ENCODE data around the gene RGCC. TPM values are rescaled to one million over a fixed set of nuclear protein-coding genes. Genes with fewer than 3 reads are reported as not detected.

RGCC gene, protein sequence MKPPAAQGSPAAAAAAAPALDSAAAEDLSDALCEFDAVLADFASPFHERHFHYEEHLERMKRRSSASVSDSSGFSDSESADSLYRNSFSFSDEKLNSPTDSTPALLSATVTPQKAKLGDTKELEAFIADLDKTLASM
- total RNA-seq (2014; rRNA removed; shearing (Covaris generic); ENCODE audit: low replicate concordance): 69.3 and 109 TPM in 2 replicates

DNA sequence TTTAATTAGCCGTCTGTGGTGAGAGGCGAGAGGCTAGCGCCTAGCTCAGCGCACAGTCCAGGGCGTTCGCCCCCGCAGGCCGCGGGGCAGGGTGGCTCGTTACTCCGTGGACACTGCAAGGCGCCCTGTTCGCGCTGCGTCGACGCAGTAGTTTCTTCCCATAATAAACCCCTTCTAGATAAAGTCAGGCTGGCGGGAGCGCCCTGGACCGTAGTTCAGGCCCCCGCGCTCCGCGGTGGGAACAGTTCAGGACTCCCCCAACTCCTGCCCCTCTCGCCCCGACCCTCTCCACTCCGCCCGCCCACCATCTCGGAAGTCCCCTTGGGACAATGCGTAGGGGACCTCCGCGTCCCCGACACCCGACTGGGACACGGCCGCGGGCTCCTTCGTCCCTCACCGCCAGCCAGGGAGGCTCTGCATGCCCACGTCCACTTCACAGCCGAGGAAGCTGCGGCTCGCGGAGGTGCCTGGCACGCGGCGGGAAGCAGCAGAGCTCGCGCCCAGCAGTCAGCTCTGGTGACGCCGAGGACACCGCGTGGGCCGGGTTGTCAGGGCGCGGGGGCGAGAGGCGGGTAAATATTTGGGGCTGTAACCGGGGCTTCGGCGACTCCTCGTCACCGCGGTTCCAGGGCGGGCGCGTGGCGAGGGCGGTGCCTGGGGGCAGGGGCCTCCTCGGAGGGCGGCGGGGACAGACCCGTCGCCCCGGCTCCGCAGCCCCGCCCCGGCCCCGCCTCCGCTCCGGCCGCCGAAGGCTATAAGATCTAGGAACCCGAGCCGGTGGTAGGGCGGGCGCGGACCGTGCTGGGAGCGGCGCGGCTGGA, at the start of gene RGCC:
Gene RGCC, plus strand, starts transcription at position 783 of the 821 bp plus-strand sequence. CDS start 158 bp downstream, outside the sequence.
- peak within 1 kb of the TSS; percentile 86 for H3K9ac ChIP-seq (ENCODE audit: low read length)
- peak within 1 kb of the TSS; percentile 92 for H3K4me3 ChIP-seq (ENCODE audit: low read length)
- H3K9me2 ChIP-seq (replicated peaks; ENCODE audit: insufficient read depth, low read length): no peaks in the 10 kb centered on the region
- peak within 1 kb of the TSS; percentile 66 for H3K4me2 ChIP-seq (ENCODE audit: low read depth, low read length, poor library complexity, severe bottlenecking)
- DNase-seq: peak; percentile 81
- H3K9me3 ChIP-seq (ENCODE audit: low read length): no peaks in the 10 kb centered on the region
- peaks cover 11% of the 10 kb centered on the region; the same call in 1 of the 2 replicates for H3K36me3 ChIP-seq (ENCODE audit: insufficient read depth, low read length)
- H3K79me2 ChIP-seq (ENCODE audit: low read length): peaks cover 4% of the 10 kb centered on the region; the same call in 1 of the 2 replicates
- H3K27me3 ChIP-seq (ENCODE audit: low read length): no peaks in the 10 kb centered on the region
- H4K20me1 ChIP-seq (ENCODE audit: insufficient read depth, low read depth, low read length): 0 out of 2 replicates have a peak, but pooled peaks cover 4% of the 10 kb centered on the region
- H3K27ac ChIP-seq (ENCODE audit: low read length): peak within 1 kb of the TSS; percentile 96
- H3K4me1 ChIP-seq (ENCODE audit: low read length): peaks cover 51% of the 10 kb centered on the region
- H2AFZ ChIP-seq (ENCODE audit: low read length): peak within 1 kb of the TSS; percentile 92

DNA sequence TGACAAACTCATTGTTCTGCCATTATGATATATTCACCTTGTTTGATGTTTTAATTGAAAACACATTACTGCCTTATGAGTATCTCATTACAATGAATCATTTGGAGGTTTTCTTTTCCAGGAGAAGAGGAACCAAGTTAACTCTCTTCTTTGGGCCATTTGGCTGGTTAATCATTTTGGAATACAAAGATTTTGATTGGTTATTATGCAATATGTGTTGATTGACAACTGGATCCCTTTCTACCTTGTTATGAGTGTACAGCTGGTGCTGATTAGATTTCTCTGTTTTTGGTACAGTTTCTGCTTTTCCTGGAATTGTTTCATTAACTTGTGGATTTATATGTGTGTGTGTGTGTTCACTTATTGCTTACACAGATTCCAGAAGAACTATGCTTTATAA, 49.2 kb upstream of the RGCC start:
- Histone ChIP-seq H3K27ac (ENCODE audit: low read length) (no peak overlapping the region), H3K27me3 (ENCODE audit: low read length) (no peaks in the 10 kb centered on the region), H3K79me2 (ENCODE audit: low read length) (no peaks in the 10 kb centered on the region), H3K9me2 (replicated peaks; ENCODE audit: insufficient read depth, low read length) (no peaks in the 10 kb centered on the region), H4K20me1 (ENCODE audit: insufficient read depth, low read depth, low read length) (no peaks in the 10 kb centered on the region), H3K9ac (ENCODE audit: low read length) (no peak overlapping the region), H3K4me1 (ENCODE audit: low read length) (peaks cover 16% of the 10 kb centered on the region), H3K4me3 (ENCODE audit: low read length) (no peak overlapping the region), H2AFZ (ENCODE audit: low read length) (no peak overlapping the region), H3K9me3 (ENCODE audit: low read length) (no peaks in the 10 kb centered on the region), H3K36me3 (ENCODE audit: insufficient read depth, low read length) (no peaks in the 10 kb centered on the region), H3K4me2 (ENCODE audit: low read depth, low read length, poor library complexity, severe bottlenecking) (no peak overlapping the region)
- DNase-seq: no peak

DNA sequence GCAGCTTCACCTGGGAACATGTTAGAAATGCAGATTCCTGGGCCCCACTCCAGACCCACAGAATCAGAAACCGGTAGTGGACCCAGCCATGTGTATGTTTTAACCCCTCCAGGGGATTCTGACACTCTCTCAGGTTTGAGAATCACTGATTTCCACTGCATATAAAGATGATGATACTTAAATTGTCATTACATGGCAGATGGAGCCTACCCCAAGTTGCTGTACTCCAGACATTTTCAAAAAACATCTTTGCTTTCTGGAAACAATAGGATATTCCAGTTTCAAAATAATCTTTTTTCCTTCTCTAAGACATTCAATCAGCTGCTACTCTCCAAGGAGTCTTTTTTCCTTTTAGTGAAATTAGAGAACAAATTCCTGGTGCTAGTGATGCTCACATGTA, 48.6 kb upstream of the RGCC start:
- no peak overlapping the region for H3K27ac ChIP-seq (ENCODE audit: low read length)

DNA sequence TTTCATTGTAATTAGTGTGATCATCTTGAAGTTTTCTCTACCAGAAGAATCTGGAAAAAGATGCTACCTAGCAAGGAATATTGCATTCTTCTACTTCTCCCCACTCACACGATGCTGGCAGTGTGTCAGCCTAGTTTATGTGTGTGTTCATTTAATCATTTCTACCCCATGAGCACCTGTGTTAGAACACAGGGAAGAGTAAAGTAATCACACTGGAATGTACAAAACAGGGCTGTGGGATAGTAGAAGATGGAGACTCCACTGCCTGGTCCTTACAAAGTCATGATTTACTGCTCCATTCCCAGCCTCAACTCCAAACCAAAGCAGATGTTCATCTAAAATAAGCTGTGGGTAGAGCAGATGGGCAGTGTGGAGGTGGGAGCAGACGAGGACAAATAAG, 47.7 kb upstream of the RGCC start:
- Histone ChIP-seq H3K9me2 (replicated peaks; ENCODE audit: insufficient read depth, low read length) (no peaks in the 10 kb centered on the region), H3K4me2 (ENCODE audit: low read depth, low read length, poor library complexity, severe bottlenecking) (no peak overlapping the region), H3K27me3 (ENCODE audit: low read length) (no peaks in the 10 kb centered on the region), H2AFZ (ENCODE audit: low read length) (no peak overlapping the region), H3K4me3 (ENCODE audit: low read length) (no peak overlapping the region), H3K36me3 (ENCODE audit: insufficient read depth, low read length) (no peaks in the 10 kb centered on the region), H3K27ac (ENCODE audit: low read length) (no peak overlapping the region), H3K9ac (ENCODE audit: low read length) (no peak overlapping the region), H4K20me1 (ENCODE audit: insufficient read depth, low read depth, low read length) (no peaks in the 10 kb centered on the region), H3K79me2 (ENCODE audit: low read length) (no peaks in the 10 kb centered on the region), H3K4me1 (ENCODE audit: low read length) (peaks cover 11% of the 10 kb centered on the region), H3K9me3 (ENCODE audit: low read length) (no peaks in the 10 kb centered on the region)
- no peak for DNase-seq

More for the DNA sequence above, 48.6 kb upstream of the RGCC start:
- Histone ChIP-seq H2AFZ (ENCODE audit: low read length) (no peak overlapping the region), H3K9me3 (ENCODE audit: low read length) (no peaks in the 10 kb centered on the region), H3K4me1 (ENCODE audit: low read length) (peaks cover 16% of the 10 kb centered on the region), H3K4me3 (ENCODE audit: low read length) (no peak overlapping the region), H4K20me1 (ENCODE audit: insufficient read depth, low read depth, low read length) (no peaks in the 10 kb centered on the region), H3K27me3 (ENCODE audit: low read length) (no peaks in the 10 kb centered on the region), H3K4me2 (ENCODE audit: low read depth, low read length, poor library complexity, severe bottlenecking) (no peak overlapping the region), H3K79me2 (ENCODE audit: low read length) (no peaks in the 10 kb centered on the region), H3K9me2 (replicated peaks; ENCODE audit: insufficient read depth, low read length) (no peaks in the 10 kb centered on the region), H3K9ac (ENCODE audit: low read length) (no peak overlapping the region), H3K36me3 (ENCODE audit: insufficient read depth, low read length) (no peaks in the 10 kb centered on the region)
- DNase-seq: no peak

DNA sequence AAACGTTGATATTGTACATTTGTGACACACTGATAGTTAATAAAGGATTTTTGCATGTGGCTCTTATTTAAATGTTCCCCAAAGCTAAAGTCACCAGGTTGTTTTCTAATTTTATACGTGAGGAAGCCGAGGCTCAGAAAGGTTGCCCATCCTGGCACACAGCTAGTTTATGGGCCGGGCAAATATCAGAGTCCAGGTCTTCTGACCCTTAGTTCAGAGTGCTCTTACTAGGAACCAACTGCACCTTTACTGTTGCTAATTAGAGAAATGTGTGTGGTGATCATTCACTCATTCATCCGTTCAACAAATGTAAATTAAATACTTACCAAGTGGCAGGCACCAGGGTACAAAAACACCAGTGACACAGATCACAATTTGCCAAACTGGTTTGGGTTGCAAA, 46.3 kb upstream of the RGCC start:
- DNase-seq: no peak
- Histone ChIP-seq H2AFZ (ENCODE audit: low read length) (0 out of 2 replicates have a peak overlapping the region, but pooled peaks have one; percentile 57), H3K9ac (ENCODE audit: low read length) (no peak overlapping the region), H3K36me3 (ENCODE audit: insufficient read depth, low read length) (no peaks in the 10 kb centered on the region), H3K4me3 (ENCODE audit: low read length) (no peak overlapping the region), H4K20me1 (ENCODE audit: insufficient read depth, low read depth, low read length) (no peaks in the 10 kb centered on the region), H3K27me3 (ENCODE audit: low read length) (no peaks in the 10 kb centered on the region), H3K27ac (ENCODE audit: low read length) (no peak overlapping the region), H3K9me2 (replicated peaks; ENCODE audit: insufficient read depth, low read length) (no peaks in the 10 kb centered on the region), H3K79me2 (ENCODE audit: low read length) (no peaks in the 10 kb centered on the region), H3K4me1 (ENCODE audit: low read length) (peaks cover 10% of the 10 kb centered on the region), H3K4me2 (ENCODE audit: low read depth, low read length, poor library complexity, severe bottlenecking) (peak overlapping the region; percentile 4), H3K9me3 (ENCODE audit: low read length) (no peaks in the 10 kb centered on the region)

DNA sequence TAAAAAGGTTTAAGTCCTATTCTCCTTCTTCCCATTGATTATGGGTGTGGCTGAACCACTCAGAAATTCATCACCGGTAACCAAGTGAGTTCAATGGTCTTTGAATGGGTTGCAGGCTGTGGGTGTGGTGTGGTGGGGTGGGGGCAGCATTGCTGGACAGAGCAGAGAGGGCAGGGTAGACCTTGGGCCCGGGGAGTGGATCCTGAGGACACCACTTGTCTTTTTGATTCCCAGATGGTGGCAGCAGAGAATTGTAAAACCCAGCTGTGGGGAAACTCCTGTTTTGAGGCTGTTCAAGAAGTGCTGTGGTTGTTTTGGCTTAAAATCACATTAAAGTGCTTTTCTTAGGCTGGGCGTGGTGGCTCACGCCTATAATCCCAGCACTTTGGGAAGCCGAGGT, 45.8 kb upstream of the RGCC start:
- Histone ChIP-seq H3K27me3 (ENCODE audit: low read length) (no peaks in the 10 kb centered on the region), H3K4me3 (ENCODE audit: low read length) (no peak overlapping the region), H3K79me2 (ENCODE audit: low read length) (no peaks in the 10 kb centered on the region), H3K9ac (ENCODE audit: low read length) (no peak overlapping the region), H2AFZ (ENCODE audit: low read length) (no peak overlapping the region), H3K9me3 (ENCODE audit: low read length) (no peaks in the 10 kb centered on the region), H3K4me1 (ENCODE audit: low read length) (peaks cover 10% of the 10 kb centered on the region), H4K20me1 (ENCODE audit: insufficient read depth, low read depth, low read length) (no peaks in the 10 kb centered on the region), H3K9me2 (replicated peaks; ENCODE audit: insufficient read depth, low read length) (no peaks in the 10 kb centered on the region), H3K36me3 (ENCODE audit: insufficient read depth, low read length) (no peaks in the 10 kb centered on the region), H3K4me2 (ENCODE audit: low read depth, low read length, poor library complexity, severe bottlenecking) (peak overlapping the region; percentile 4), H3K27ac (ENCODE audit: low read length) (no peak overlapping the region)
- peak; percentile 55 for DNase-seq

DNA sequence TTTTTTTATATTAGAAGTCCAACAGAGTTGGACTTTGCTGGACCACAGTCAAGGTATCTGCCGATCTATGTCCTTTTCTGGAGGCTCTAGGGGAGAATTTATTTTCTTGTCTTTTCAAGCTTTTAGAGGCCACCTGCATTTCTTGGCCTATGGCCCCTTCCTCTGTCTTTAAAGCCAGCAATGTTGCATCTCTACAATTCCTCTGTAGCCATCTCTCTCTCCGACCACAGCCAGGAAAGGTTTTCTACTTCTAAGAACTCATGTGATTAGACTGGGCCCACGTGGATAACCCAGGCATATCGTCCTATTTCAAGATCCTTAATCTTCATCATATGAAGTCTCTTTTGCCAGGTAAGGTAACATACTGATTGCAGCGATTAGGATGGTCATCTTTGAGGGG, 43.5 kb upstream of the RGCC start:
- Histone ChIP-seq H3K9me2 (replicated peaks; ENCODE audit: insufficient read depth, low read length) (no peaks in the 10 kb centered on the region), H3K9me3 (ENCODE audit: low read length) (no peaks in the 10 kb centered on the region), H3K79me2 (ENCODE audit: low read length) (no peaks in the 10 kb centered on the region), H3K36me3 (ENCODE audit: insufficient read depth, low read length) (no peaks in the 10 kb centered on the region), H3K4me3 (ENCODE audit: low read length) (no peak overlapping the region), H3K4me2 (ENCODE audit: low read depth, low read length, poor library complexity, severe bottlenecking) (no peak overlapping the region), H3K4me1 (ENCODE audit: low read length) (peaks cover 14% of the 10 kb centered on the region), H2AFZ (ENCODE audit: low read length) (no peak overlapping the region), H4K20me1 (ENCODE audit: insufficient read depth, low read depth, low read length) (no peaks in the 10 kb centered on the region), H3K9ac (ENCODE audit: low read length) (no peak overlapping the region), H3K27ac (ENCODE audit: low read length) (no peak overlapping the region), H3K27me3 (ENCODE audit: low read length) (no peaks in the 10 kb centered on the region)
- no peak for DNase-seq

DNA sequence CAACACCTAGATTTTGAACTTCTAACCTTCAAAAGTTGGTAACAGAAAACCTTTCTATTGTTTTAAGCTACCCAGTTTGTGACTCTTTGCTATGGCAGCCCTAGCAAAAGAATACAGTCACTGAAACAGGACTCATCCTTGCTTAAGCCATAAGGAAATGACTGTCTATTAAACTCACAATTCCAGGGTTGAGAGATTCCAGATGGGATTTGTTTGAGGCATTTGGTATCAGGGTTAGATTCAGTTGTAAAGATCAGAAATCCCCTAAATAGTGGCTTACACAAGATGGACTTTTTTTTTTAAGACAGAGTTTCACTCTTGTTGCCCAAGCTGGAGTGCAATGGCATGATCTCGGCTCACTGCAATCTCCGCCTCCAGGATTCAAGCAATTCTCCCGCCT, 41.1 kb upstream of the RGCC start:
- Histone ChIP-seq H3K79me2 (ENCODE audit: low read length) (no peaks in the 10 kb centered on the region), H3K36me3 (ENCODE audit: insufficient read depth, low read length) (no peaks in the 10 kb centered on the region), H3K4me2 (ENCODE audit: low read depth, low read length, poor library complexity, severe bottlenecking) (no peak overlapping the region), H3K27me3 (ENCODE audit: low read length) (no peaks in the 10 kb centered on the region), H3K4me3 (ENCODE audit: low read length) (no peak overlapping the region), H4K20me1 (ENCODE audit: insufficient read depth, low read depth, low read length) (no peaks in the 10 kb centered on the region), H2AFZ (ENCODE audit: low read length) (no peak overlapping the region), H3K9ac (ENCODE audit: low read length) (no peak overlapping the region), H3K27ac (ENCODE audit: low read length) (no peak overlapping the region), H3K4me1 (ENCODE audit: low read length) (peaks cover 26% of the 10 kb centered on the region), H3K9me2 (replicated peaks; ENCODE audit: insufficient read depth, low read length) (no peaks in the 10 kb centered on the region), H3K9me3 (ENCODE audit: low read length) (no peaks in the 10 kb centered on the region)
- no peak for DNase-seq

Data from Karpas-422 (cell line).